SK-N-SH (cell line): ENCODE results near the gene MYO1E. TPM values are rescaled to one million over a fixed set of nuclear protein-coding genes. Genes with fewer than 3 reads are reported as not detected.

Experiments used
- CTCF ChIA-PET: fragments of 300-600, 350-600 bp; formaldehyde crosslinking; extraction: SDS; loops from one replicate; lab custom pipeline; 2021; lab: Yijun Ruan, JAX
- POLR2A ChIA-PET: fragments of 350-600 bp; sonication (Branson Sonifier 250); formaldehyde crosslinking; extraction: SDS; loops from one replicate; lab custom pipeline; 2020; ENCODE audit warnings: antibody characterized with exemption, inconsistent platforms; lab: Yijun Ruan, JAX
- DNase-seq: peaks from one replicate; pipeline ENCODE4 v3.0.0; 2012
- H2AFZ ChIP-seq: fragments of 200-600 bp; sonication (generic); 2 replicates; pipeline ENCODE4 v1.8.1; 2016; ENCODE audit warnings: antibody characterized with exemption, mild to moderate bottlenecking, low read depth
- H3F3A ChIP-seq: fragments of 200-600 bp; sonication (generic); replicated peaks from 2 replicates; pipeline ENCODE3; 2016; ENCODE audit warnings: antibody characterized with exemption, mild to moderate bottlenecking; ENCODE audit not compliant: insufficient read depth
- H3K27ac ChIP-seq, 2 experiments: fragments of 200-500 bp in 1 of 2; fragments of 200-600 bp in 1 of 2; sonication (Bioruptor generic) in 1 of 2; sonication (generic), shearing (Covaris generic) in 1 of 2; 2 replicates each; pipeline versions ENCODE4 v1.5.1 to v1.6.1; 2014 to 2016; ENCODE audit warnings: low read depth in 2 of 2, inconsistent platforms in 1 of 2, low read length in 1 of 2, mild to moderate bottlenecking in 1 of 2, mixed read lengths in 1 of 2
- H3K27me3 ChIP-seq: fragments of 200-600 bp; sonication (generic), shearing (Covaris generic); 2 replicates; pipeline ENCODE4 v1.6.1; 2016; ENCODE audit warnings: mixed run types; ENCODE audit not compliant: insufficient read depth
- H3K36me3 ChIP-seq, 2 experiments: fragments of 200-500 bp in 1 of 2; fragments of 200-600 bp in 1 of 2; sonication (Bioruptor generic) in 1 of 2; sonication (generic) in 1 of 2; replicated peaks in 1 of 2; 2 replicates each; pipeline versions ENCODE3 to v1.5.1; 2014 to 2016; ENCODE audit warnings: low read length in 1 of 2, mild to moderate bottlenecking in 1 of 2; ENCODE audit not compliant: insufficient read depth in 2 of 2, control insufficient read depth in 1 of 2
- H3K4me1 ChIP-seq, 2 experiments: fragments of 200-500 bp in 1 of 2; fragments of 200-600 bp in 1 of 2; sonication (Bioruptor generic) in 1 of 2; sonication (generic), shearing (Covaris generic) in 1 of 2; 2 replicates each; pipeline versions ENCODE4 v1.5.1 to v1.6.1; 2014 to 2016; ENCODE audit warnings: low read depth in 1 of 2, low read length in 1 of 2, mixed run types in 1 of 2; ENCODE audit not compliant: insufficient read depth in 2 of 2, control insufficient read depth in 1 of 2
- H3K4me2 ChIP-seq: fragments of 200-600 bp; sonication (generic), shearing (Covaris generic); 2 replicates; pipeline ENCODE4 v1.6.1; 2017; ENCODE audit warnings: mixed run types
- H3K4me3 ChIP-seq, 2 experiments: fragments of 200-500 bp in 1 of 2; fragments of 200-600 bp in 1 of 2; sonication (Bioruptor generic) in 1 of 2; sonication (generic), shearing (Covaris generic) in 1 of 2; 2 replicates each; pipeline versions ENCODE4 v1.5.1 to v1.8.1; 2014 to 2016; ENCODE audit warnings: low read depth in 2 of 2, inconsistent platforms in 1 of 2, low read length in 1 of 2, mild to moderate bottlenecking in 1 of 2, mixed read lengths in 1 of 2, moderate library complexity in 1 of 2
- H3K79me2 ChIP-seq: fragments of 200-600 bp; sonication (generic); 2 replicates; pipeline ENCODE4 v1.8.1; 2017; ENCODE audit warnings: mild to moderate bottlenecking; ENCODE audit not compliant: insufficient read depth
- H3K9ac ChIP-seq: fragments of 200-600 bp; sonication (generic); 2 replicates; pipeline ENCODE4 v1.6.1; 2017; ENCODE audit warnings: mixed run types
- H3K9me2 ChIP-seq: fragments of 200-600 bp; sonication (generic); 2 replicates; pipeline ENCODE4 v1.6.1; 2017; ENCODE audit warnings: mixed run types
- H3K9me3 ChIP-seq: fragments of 200-600 bp; sonication (generic); 2 replicates; pipeline ENCODE4 v1.6.1; 2017; ENCODE audit warnings: mixed run types, mild to moderate bottlenecking, moderate library complexity
- H4K20me1 ChIP-seq: fragments of 200-600 bp; sonication (generic); 2 replicates; pipeline ENCODE4 v1.6.1; 2017; ENCODE audit warnings: mild to moderate bottlenecking, mixed run types; ENCODE audit not compliant: insufficient read depth
- EP300 ChIP-seq, 2 experiments: IDR thresholded peaks; 2 replicates each; pipeline versions ENCODE4 v1.4.0 to v1.6.1; 2012; ENCODE audit warnings: borderline replicate concordance in 1 of 2, low read depth in 1 of 2, low read length in 1 of 2
- EZH2phosphoT487 ChIP-seq: fragments of 200-600 bp; sonication (generic); IDR thresholded peaks from 2 replicates; pipeline ENCODE4 v1.6.1; 2017; ENCODE audit warnings: low read depth, mixed run types, mild to moderate bottlenecking, antibody characterized with exemption, moderate library complexity, borderline replicate concordance
- IRF3 ChIP-seq: fragments of 150-350 bp; IDR thresholded peaks from 2 replicates; pipeline ENCODE4 v1.6.1; 2016; ENCODE audit warnings: mild to moderate bottlenecking, low read depth, low read length
- JUND ChIP-seq: IDR thresholded peaks from 2 replicates; pipeline ENCODE4 v1.4.0; 2012
- NRF1 ChIP-seq: IDR thresholded peaks from 2 replicates; pipeline ENCODE4 v1.6.1; 2012; ENCODE audit warnings: low read depth, mild to moderate bottlenecking, low read length
- PBX3 ChIP-seq: IDR thresholded peaks from 2 replicates; pipeline ENCODE4; 2012
- RFX5 ChIP-seq: IDR thresholded peaks from 2 replicates; pipeline ENCODE4 v1.6.1; 2012; ENCODE audit warnings: mild to moderate bottlenecking, improper control_type of control experiment, low read length
- RXRA ChIP-seq: IDR thresholded peaks from 2 replicates; pipeline ENCODE4 v1.4.0; 2012; ENCODE audit warnings: low read depth, mild to moderate bottlenecking, borderline replicate concordance
- SIN3A ChIP-seq: IDR thresholded peaks from 2 replicates; pipeline ENCODE4 v1.6.1; 2012; ENCODE audit warnings: low read depth, mild to moderate bottlenecking, low read length, moderate library complexity, borderline replicate concordance
- USF2 ChIP-seq: fragments of 150-350 bp; IDR thresholded peaks from 2 replicates; pipeline ENCODE4 v1.6.1; 2017; ENCODE audit warnings: antibody characterized with exemption, low read length, low read depth, borderline replicate concordance
- ZBTB33 ChIP-seq: IDR thresholded peaks from 2 replicates; pipeline ENCODE4 v1.4.0; 2012; ENCODE audit warnings: low read depth, borderline replicate concordance
- WGBS: methylation state at CpG from one replicate; pipeline ENCODE4 v1.1.6; 2017; ENCODE audit warnings: low lambda C conversion rate; 5-methylcytosine and 5-hydroxymethylcytosine counted together
- polyA plus RNA-seq, 3 experiments: library from polyadenylated mRNA; depleted of rRNA; stranded (reverse); fragments of >200 nt; gene quantifications; 2 replicates each; pipeline ENCODE4 v1.2.3, GENCODE V29; 2012

Gene MYO1E
- polyA plus RNA-seq, 1 of the 3 experiments (the other 2 are of a cell fraction), result 9.7 TPM

- no peak for TF ChIP-seq EP300 (IDR thresholded peaks at IDR 0.05; ENCODE audit: borderline replicate concordance in 1 of 2, low read depth in 1 of 2, low read length in 1 of 2)
These were observed 25.5 kb upstream of the MYO1E start (continued) for GRCh38 chr15:59398220-59398619.

GRCh38 chr15:59396679-59397078, 24.0 kb upstream of the MYO1E start:
- Histone ChIP-seq H3K9me2 (no peaks in the 10 kb centered on the region), H3K9me3 (no peaks in the 10 kb centered on the region), H3F3A (no peaks in the 10 kb centered on the region), H3K36me3 (no peaks in the 10 kb centered on the region), H2AFZ (no peak overlapping the region), H3K27ac (no peak overlapping the region), H3K27me3 (no peaks in the 10 kb centered on the region), H3K4me2 (no peak overlapping the region), H3K4me1 (no peaks in the 10 kb centered on the region), H4K20me1 (no peaks in the 10 kb centered on the region), H3K79me2 (no peaks in the 10 kb centered on the region), H3K9ac (no peak overlapping the region), H3K4me3 (no peak overlapping the region)
- TF ChIP-seq PBX3 (no peak), RXRA (no peak), RFX5 (no peak), SIN3A (no peak), USF2 (no peak)
- DNase-seq, result no peak
- ChIA-PET POLR2A (no interaction called here), CTCF (no interaction called here)
- 28% methylated on average over 3 of the region's 3 CpGs for WGBS

- POLR2A ChIA-PET, result no interaction called here
These were observed 23.5 kb upstream of the MYO1E start for GRCh38 chr15:59396211-59396610.

More at GRCh38 chr15:59396211-59396610, 23.5 kb upstream of the MYO1E start:
- no peaks in the 10 kb centered on the region for H3K36me3 ChIP-seq
- no peaks in the 10 kb centered on the region for H4K20me1 ChIP-seq
- H3K9me2 ChIP-seq, result no peaks in the 10 kb centered on the region
- 20% methylated on average over 3 of the region's 3 CpGs for WGBS
- DNase-seq, result no peak
- no peak for TF ChIP-seq NRF1
- no peak for TF ChIP-seq EZH2phosphoT487
- TF ChIP-seq IRF3, result no peak
- TF ChIP-seq JUND, result no peak
- TF ChIP-seq ZBTB33, result no peak
- H3K4me1 ChIP-seq, result no peaks in the 10 kb centered on the region
- no peak overlapping the region for H3K4me3 ChIP-seq
- no peaks in the 10 kb centered on the region for H3F3A ChIP-seq
- H3K4me2 ChIP-seq, result no peak overlapping the region
- CTCF ChIA-PET, result no interaction called here
- H2AFZ ChIP-seq, result no peak overlapping the region
- no peaks in the 10 kb centered on the region for H3K79me2 ChIP-seq
- H3K27ac ChIP-seq, result no peak overlapping the region
- H3K27me3 ChIP-seq, result no peaks in the 10 kb centered on the region
- no peaks in the 10 kb centered on the region for H3K9me3 ChIP-seq
- H3K9ac ChIP-seq, result no peak overlapping the region
